H1 (cell line): ENCODE data around the gene MMEL1. TPM values are rescaled to one million over a fixed set of nuclear protein-coding genes. Genes with fewer than 3 reads are reported as not detected.
A peak's percentile ranks its signal among the peaks of the same experiment; 100 is the strongest.

Experiments used
- CTCF ChIA-PET: fragments of 300-600 bp; sonication (Branson Sonifier 250); formaldehyde crosslinking; loops from one replicate; lab custom pipeline; 2021; ENCODE audit not compliant: partially characterized antibody; lab: Charles Lee
- POLR2A ChIA-PET: fragments of 300-600 bp; sonication (Branson Sonifier 250); formaldehyde crosslinking; loops from one replicate; lab custom pipeline; 2021; ENCODE audit warnings: inconsistent platforms; ENCODE audit not compliant: partially characterized antibody; lab: Charles Lee
- DNase-seq, 2 experiments: peaks; one replicate each; pipeline versions ENCODE4 v3.0.0 to v3.0.0-alpha.2; 2010 to 2022; ENCODE audit warnings: low spot score in 2 of 2, low read depth in 1 of 2, mixed read lengths in 1 of 2
- FAIRE-seq: peaks from 2 replicates; lab custom pipeline; 2011; peaks lifted over from hg19 to GRCh38; lab: Jason Lieb, UNC
- H2AFZ ChIP-seq: 2 replicates; pipeline ENCODE4 v1.8.1; 2012; ENCODE audit warnings: low read length, inconsistent platforms
- H2AK5ac ChIP-seq: 2 replicates; pipeline ENCODE4 v1.6.1; 2013; ENCODE audit warnings: low read depth, low read length
- H2BK120ac ChIP-seq: replicated peaks from 2 replicates; pipeline ENCODE3; 2013; ENCODE audit warnings: low read depth, low read length, inconsistent platforms
- H2BK12ac ChIP-seq: 2 replicates; pipeline ENCODE4 v1.6.1; 2013; ENCODE audit warnings: low read depth, low read length
- H2BK15ac ChIP-seq: 2 replicates; pipeline ENCODE4 v1.6.1; 2013; ENCODE audit warnings: low read length
- H2BK20ac ChIP-seq: 2 replicates; pipeline ENCODE4 v1.6.1; 2013; ENCODE audit warnings: low read length
- H2BK5ac ChIP-seq: 2 replicates; pipeline ENCODE4 v1.6.1; 2013; ENCODE audit warnings: low read depth, low read length
- H3K14ac ChIP-seq: 2 replicates; pipeline ENCODE4 v1.6.1; 2013; ENCODE audit warnings: inconsistent platforms; ENCODE audit not compliant: insufficient read length
- H3K18ac ChIP-seq: 2 replicates; pipeline ENCODE4 v1.6.1; 2013; ENCODE audit warnings: low read length; ENCODE audit errors: extremely low read depth
- H3K23ac ChIP-seq: 2 replicates; pipeline ENCODE4 v1.6.1; 2013; ENCODE audit warnings: inconsistent platforms; ENCODE audit not compliant: insufficient read length
- H3K23me2 ChIP-seq: 2 replicates; pipeline ENCODE4 v1.6.1; 2013; ENCODE audit warnings: low read depth, low read length
- H3K27ac ChIP-seq: 2 replicates; pipeline ENCODE4 v1.6.1; 2011; ENCODE audit warnings: low read depth, low read length, inconsistent platforms
- H3K27me3 ChIP-seq, 4 experiments: replicated peaks in 1 of 4; 1 replicate in 1 of 4; 2 replicates in 3 of 4; pipeline versions ENCODE4 v1.6.1 to v1.8.1; 2011 to 2013; ENCODE audit warnings: low read length in 3 of 4, mild to moderate bottlenecking in 3 of 4, inconsistent platforms in 2 of 4, mixed read lengths in 2 of 4, moderate library complexity in 1 of 4; ENCODE audit not compliant: control insufficient read depth in 3 of 4, insufficient read depth in 3 of 4; ENCODE audit errors: extremely low read depth in 1 of 4
- H3K36me3 ChIP-seq, 4 experiments: 2 replicates each; pipeline versions ENCODE4 v1.6.1 to v1.8.1; 2011 to 2013; ENCODE audit warnings: mild to moderate bottlenecking in 4 of 4, low read length in 3 of 4, moderate library complexity in 2 of 4, control low read depth in 1 of 4, inconsistent platforms in 1 of 4; ENCODE audit not compliant: insufficient read depth in 4 of 4, control insufficient read depth in 2 of 4
- H3K4ac ChIP-seq: replicated peaks from 2 replicates; pipeline ENCODE3; 2013; ENCODE audit warnings: low read length, low read depth, mixed read lengths, inconsistent platforms; ENCODE audit not compliant: insufficient read length
- H3K4me1 ChIP-seq, 4 experiments: replicated peaks in 1 of 4; 1 replicate in 1 of 4; 2 replicates in 3 of 4; pipeline versions ENCODE4 v1.6.1 to v1.8.1; 2011 to 2013; ENCODE audit warnings: low read length in 3 of 4, inconsistent platforms in 2 of 4, mixed read lengths in 1 of 4; ENCODE audit not compliant: insufficient read depth in 4 of 4, control insufficient read depth in 3 of 4
- H3K4me2 ChIP-seq, 2 experiments: 2 replicates each; pipeline versions ENCODE4 v1.6.1 to v1.8.1; 2011 to 2013; ENCODE audit warnings: low read depth in 2 of 2, low read length in 2 of 2, control low read depth in 1 of 2, inconsistent platforms in 1 of 2, mild to moderate bottlenecking in 1 of 2; ENCODE audit not compliant: insufficient read depth in 1 of 2
- H3K4me3 ChIP-seq, 4 experiments: fragments of 200-600, 300-600 bp in 1 of 4; sonication (generic), shearing (Covaris generic), sonication (Bioruptor Twin) in 1 of 4; 2 replicates each; pipeline versions ENCODE4 v1.5.1 to v1.8.1; 2011 to 2016; ENCODE audit warnings: low read length in 4 of 4, low read depth in 3 of 4, control low read depth in 2 of 4, inconsistent platforms in 2 of 4, mild to moderate bottlenecking in 2 of 4, mixed read lengths in 1 of 4, moderate library complexity in 1 of 4; ENCODE audit not compliant: insufficient read depth in 2 of 4; ENCODE audit errors: extremely low read depth in 1 of 4
- H3K56ac ChIP-seq: replicated peaks from 2 replicates; pipeline ENCODE3; 2013; ENCODE audit warnings: low read depth, mild to moderate bottlenecking, mixed read lengths, low read length, inconsistent platforms; ENCODE audit not compliant: insufficient read length
- H3K79me1 ChIP-seq: 2 replicates; pipeline ENCODE4 v1.6.1; 2013; ENCODE audit warnings: low read depth, low read length, control low read depth
- H3K79me2 ChIP-seq, 2 experiments: 2 replicates each; pipeline versions ENCODE4 v1.6.1 to v1.8.1; 2012 to 2013; ENCODE audit warnings: low read length in 2 of 2, mild to moderate bottlenecking in 2 of 2, inconsistent platforms in 1 of 2; ENCODE audit not compliant: insufficient read depth in 2 of 2, control insufficient read depth in 1 of 2
- H3K9ac ChIP-seq, 4 experiments: replicated peaks in 1 of 4; 1 replicate in 1 of 4; 2 replicates in 3 of 4; pipeline versions ENCODE4 v1.6.1 to v1.8.1; 2011 to 2013; ENCODE audit warnings: low read depth in 3 of 4, low read length in 3 of 4, control low read depth in 2 of 4, mild to moderate bottlenecking in 2 of 4, moderate library complexity in 2 of 4, inconsistent platforms in 1 of 4; ENCODE audit errors: extremely low read depth in 1 of 4
- H3K9me3 ChIP-seq, 2 experiments: 2 replicates each; pipeline versions ENCODE4 v1.6.1 to v1.8.1; 2012 to 2013; ENCODE audit warnings: mild to moderate bottlenecking in 2 of 2, moderate library complexity in 2 of 2, control low read depth in 1 of 2, inconsistent platforms in 1 of 2, low read depth in 1 of 2, low read length in 1 of 2, mixed read lengths in 1 of 2; ENCODE audit not compliant: insufficient read depth in 2 of 2
- H4K20me1 ChIP-seq, 2 experiments: replicated peaks in 1 of 2; 2 replicates each; pipeline versions ENCODE3 to v1.8.1; 2011 to 2013; ENCODE audit warnings: inconsistent platforms in 2 of 2, low read length in 2 of 2, mild to moderate bottlenecking in 1 of 2; ENCODE audit not compliant: insufficient read depth in 2 of 2, control insufficient read depth in 1 of 2
- H4K5ac ChIP-seq: 2 replicates; pipeline ENCODE4 v1.6.1; 2013; ENCODE audit warnings: low read length, low read depth, mixed read lengths, inconsistent platforms; ENCODE audit not compliant: insufficient read length
- H4K8ac ChIP-seq: 2 replicates; pipeline ENCODE4 v1.8.0; 2013; ENCODE audit warnings: mild to moderate bottlenecking, moderate library complexity, low read length, inconsistent platforms; ENCODE audit not compliant: insufficient read depth; ENCODE audit errors: extremely low read depth
- H4K91ac ChIP-seq: replicated peaks from 2 replicates; pipeline ENCODE3; 2013; ENCODE audit warnings: low read length, mixed read lengths, inconsistent platforms; ENCODE audit not compliant: insufficient read length
- ASH2L ChIP-seq: fragments of 200-600, 300-600 bp; sonication (generic); IDR thresholded peaks from one replicate; pipeline ENCODE4 v1.7.1; 2017; ENCODE audit warnings: low read length
- ATF3 ChIP-seq: IDR thresholded peaks from 2 replicates; pipeline ENCODE4 v1.6.1; 2011; ENCODE audit warnings: low read depth, mild to moderate bottlenecking, low read length; ENCODE audit not compliant: insufficient read depth
- BACH1 ChIP-seq: IDR thresholded peaks from 2 replicates; pipeline ENCODE4 v1.6.1; 2012; ENCODE audit warnings: low read length, improper control_type of control experiment
- CTBP2 ChIP-seq: IDR thresholded peaks from 2 replicates; pipeline ENCODE4 v1.7.0; 2011; ENCODE audit warnings: borderline replicate concordance, mild to moderate bottlenecking, moderate library complexity, mixed read lengths, low read length; ENCODE audit not compliant: insufficient read depth, insufficient read length
- KDM5A ChIP-seq: fragments of 200-600 bp; IDR thresholded peaks from 2 replicates; pipeline ENCODE4 v1.7.1; 2012; ENCODE audit warnings: mild to moderate bottlenecking, low read length, inconsistent platforms, mixed read lengths
- NRF1 ChIP-seq: IDR thresholded peaks from 2 replicates; pipeline ENCODE4 v1.6.1; 2011; ENCODE audit warnings: mild to moderate bottlenecking, low read depth, low read length, improper control_type of control experiment
- RBBP5 ChIP-seq: IDR thresholded peaks from 2 replicates; pipeline ENCODE4 v1.7.1; 2012; ENCODE audit warnings: low read depth, mild to moderate bottlenecking, inconsistent platforms, low read length, moderate library complexity, borderline replicate concordance
- RNF2 ChIP-seq: fragments of 200-900, 300-1000 bp; sonication (generic); IDR thresholded peaks from 2 replicates; pipeline ENCODE4 v1.7.1; 2016; ENCODE audit warnings: borderline replicate concordance, low read depth, mild to moderate bottlenecking, antibody characterized with exemption, low read length; ENCODE audit not compliant: poor library complexity, severe bottlenecking; ENCODE audit errors: missing control alignments
- RXRA ChIP-seq: IDR thresholded peaks from 2 replicates; pipeline ENCODE4 v1.6.1; 2011; ENCODE audit warnings: low read depth, mild to moderate bottlenecking, low read length, moderate library complexity; ENCODE audit not compliant: insufficient read depth
- SP1 ChIP-seq: IDR thresholded peaks from 2 replicates; pipeline ENCODE4 v1.6.1; 2011; ENCODE audit warnings: low read depth, low read length
- SUZ12 ChIP-seq: fragments of 200-600 bp; sonication (generic); IDR thresholded peaks from 2 replicates; pipeline ENCODE4 v1.6.1; 2012; ENCODE audit warnings: mild to moderate bottlenecking, inconsistent platforms, low read length, moderate library complexity, mixed read lengths
- TCF12 ChIP-seq: IDR thresholded peaks from 2 replicates; pipeline ENCODE4 v1.6.1; 2011; ENCODE audit warnings: low read depth, mild to moderate bottlenecking, low read length
- TEAD4 ChIP-seq: IDR thresholded peaks from 2 replicates; pipeline ENCODE4 v1.6.1; 2012; ENCODE audit warnings: low read depth, low read length, inconsistent platforms, mixed read lengths
- WGBS, 2 experiments: shearing (Covaris generic) in 1 of 2; methylation state at CpG; one replicate each; pipeline versions ENCODE4 v1.1.6 to v1.1.7; 2013 to 2015; ENCODE audit warnings: low lambda C conversion rate in 2 of 2, mixed read lengths in 2 of 2, inconsistent platforms in 1 of 2, low coverage in 1 of 2, missing lambda C conversion rate in 1 of 2; ENCODE audit not compliant: insufficient replicate concordance in 2 of 2, insufficient coverage in 1 of 2, insufficient read length in 1 of 2; ENCODE audit errors: extremely low coverage in 1 of 2, missing lambda C conversion rate in 1 of 2; 5-methylcytosine and 5-hydroxymethylcytosine counted together
- polyA plus RNA-seq, 7 experiments: library from polyadenylated mRNA; depleted of rRNA in 3 of 7; stranded (reverse) in 5 of 7; unstranded in 2 of 7; fragments of >200 nt in 5 of 7; fragments of 200-250 nt in 2 of 7; gene quantifications; 1 replicate in 5 of 7; 2 replicates in 1 of 7; 4 replicates in 1 of 7; pipeline versions ENCODE4 v1.2.1 to v1.2.3, GENCODE V29; 2011 to 2013; ENCODE audit warnings: missing spikeins in 2 of 7, mixed read lengths in 2 of 7
- total RNA-seq: library from RNA; stranded (reverse); fragmentation: NEBNext Ultra II Directional; extraction: Animal tissue kit (Norgen Biotek cat#: 25700); gene quantifications from 2 replicates; pipeline ENCODE4 v1.2.1, GENCODE V29; 2021

Gene MMEL1
- total and polyA plus RNA-seq, 2 of the 8 experiments (the other 6 are each of a cell fraction or from before 2014, with no cell fraction given) = 0.91 to 1.7 TPM

- H2AFZ ChIP-seq = no peak overlapping the region
- no peak overlapping the region for H4K91ac ChIP-seq
- no peak overlapping the region for H2BK12ac ChIP-seq
- TF ChIP-seq SP1 (no peak), KDM5A (no peak), TEAD4 (no peak), RXRA (no peak), BACH1 (no peak), ATF3 (no peak), RNF2 (no peak), SUZ12 (no peak), TCF12 (no peak), NRF1 (no peak), ASH2L (no peak), CTBP2 (no peak), RBBP5 (no peak)
- POLR2A ChIA-PET = no interaction called here
- no peak overlapping the region for H3K14ac ChIP-seq
- H4K20me1 ChIP-seq = peaks cover 2 to 3% of the 10 kb centered on the region in 2 experiments
- H3K4ac ChIP-seq = no peak overlapping the region
- peak overlapping the region; percentile 51; the same call in 1 of the 2 replicates for H4K8ac ChIP-seq
- H3K9ac ChIP-seq = no peak overlapping the region
- no peaks in the 10 kb centered on the region for H3K23me2 ChIP-seq
- peaks cover 0 to 12% of the 10 kb centered on the region in 2 experiments; a peak in 2 of 4 replicates for H3K9me3 ChIP-seq
- H3K79me1 ChIP-seq = no peaks in the 10 kb centered on the region; the same call in 1 of the 2 replicates
- no peak overlapping the region for H3K23ac ChIP-seq
- H2AK5ac ChIP-seq = no peak overlapping the region
- H3K4me2 ChIP-seq = no peak overlapping the region
- CTCF ChIA-PET = no interaction called here
- H3K4me3 ChIP-seq = no peak overlapping the region
- no peak overlapping the region for H3K18ac ChIP-seq
- H3K79me2 ChIP-seq = no peaks in the 10 kb centered on the region
- H4K5ac ChIP-seq = no peak overlapping the region
- H2BK5ac ChIP-seq = no peak overlapping the region
- 87% methylated on average over 11 of the region's 15 CpGs; no CpG with 5 or more reads in 1 of the 2 experiments for WGBS, 2 experiments
- FAIRE-seq = no peak
- peaks cover 0 to 8% (median 0%) of the 10 kb centered on the region in 4 experiments; a peak in 1 of 8 replicates for H3K36me3 ChIP-seq
- peaks cover 0 to 3% (median 0%) of the 10 kb centered on the region in 4 experiments; a peak in 1 of 7 replicates for H3K4me1 ChIP-seq
- no peaks in the 10 kb centered on the region for H3K27me3 ChIP-seq
- no peak overlapping the region for H2BK20ac ChIP-seq
- no peak overlapping the region for H3K27ac ChIP-seq
- H2BK120ac ChIP-seq = no peak overlapping the region
- no peak for DNase-seq
- no peak overlapping the region for H3K56ac ChIP-seq
- no peak overlapping the region for H2BK15ac ChIP-seq
Measured at GRCh38 chr1:2592672-2593071, 40.1 kb downstream of the MMEL1 start.
